Measurements from ENCODE around the gene RBP3.
"Not testable (repeated sequence)": the region's sequence is repeated elsewhere in the genome, so short reads cannot be mapped to it uniquely, and the experiment has no call there.

RBP3 gene

DNA sequence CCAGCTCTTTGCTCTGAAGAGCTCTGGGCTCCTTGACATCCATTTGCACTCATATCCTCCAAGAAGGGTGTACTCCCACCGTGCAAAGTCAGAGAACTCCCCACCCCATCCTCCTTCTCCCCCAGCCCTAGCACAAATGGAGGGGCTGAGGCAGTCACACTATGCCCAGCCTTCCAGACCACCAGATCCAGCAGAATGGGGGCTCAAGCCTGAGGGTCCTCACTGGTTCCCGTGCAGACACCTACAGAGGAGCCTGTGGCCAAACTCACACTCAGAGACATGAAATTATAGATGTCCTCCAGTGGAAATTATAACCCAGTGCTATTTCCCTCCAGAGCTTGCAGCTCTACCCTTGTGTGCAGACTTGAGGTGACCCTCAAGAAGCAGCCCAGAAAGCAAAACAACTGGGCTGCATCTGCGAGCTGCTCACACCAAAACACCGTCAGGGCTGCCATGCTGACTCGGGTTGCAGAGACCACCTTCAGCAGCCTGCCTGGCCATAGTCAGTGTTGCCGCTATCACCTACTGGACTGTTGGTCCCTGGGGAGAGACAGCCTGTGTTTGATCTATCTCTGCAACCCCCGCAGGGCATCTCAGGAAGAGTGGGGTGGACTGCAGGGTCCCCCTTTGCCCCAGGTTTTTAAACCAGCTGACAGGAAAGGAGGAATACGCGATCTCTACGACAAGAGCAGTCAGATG lies 28.5 kb downstream of the RBP3 start:
- DNase-seq = no peak

DNA sequence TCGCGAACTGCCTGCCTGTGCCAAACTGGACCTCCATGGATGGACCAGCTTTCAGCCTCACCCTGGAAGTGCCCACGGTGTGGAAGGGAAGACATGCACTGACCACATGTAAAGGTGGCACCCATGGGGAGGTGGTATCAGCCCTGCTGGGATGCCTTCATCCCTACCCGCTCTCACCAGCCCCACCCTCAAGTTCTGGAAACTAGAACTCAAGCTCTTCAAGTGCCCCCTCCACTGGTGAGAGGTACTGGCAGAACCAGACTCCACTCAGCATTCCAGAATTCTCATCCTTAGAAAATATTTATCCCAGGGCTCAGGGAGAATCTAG lies 30.0 kb downstream of the RBP3 start:
- DNase-seq = no peak

DNA sequence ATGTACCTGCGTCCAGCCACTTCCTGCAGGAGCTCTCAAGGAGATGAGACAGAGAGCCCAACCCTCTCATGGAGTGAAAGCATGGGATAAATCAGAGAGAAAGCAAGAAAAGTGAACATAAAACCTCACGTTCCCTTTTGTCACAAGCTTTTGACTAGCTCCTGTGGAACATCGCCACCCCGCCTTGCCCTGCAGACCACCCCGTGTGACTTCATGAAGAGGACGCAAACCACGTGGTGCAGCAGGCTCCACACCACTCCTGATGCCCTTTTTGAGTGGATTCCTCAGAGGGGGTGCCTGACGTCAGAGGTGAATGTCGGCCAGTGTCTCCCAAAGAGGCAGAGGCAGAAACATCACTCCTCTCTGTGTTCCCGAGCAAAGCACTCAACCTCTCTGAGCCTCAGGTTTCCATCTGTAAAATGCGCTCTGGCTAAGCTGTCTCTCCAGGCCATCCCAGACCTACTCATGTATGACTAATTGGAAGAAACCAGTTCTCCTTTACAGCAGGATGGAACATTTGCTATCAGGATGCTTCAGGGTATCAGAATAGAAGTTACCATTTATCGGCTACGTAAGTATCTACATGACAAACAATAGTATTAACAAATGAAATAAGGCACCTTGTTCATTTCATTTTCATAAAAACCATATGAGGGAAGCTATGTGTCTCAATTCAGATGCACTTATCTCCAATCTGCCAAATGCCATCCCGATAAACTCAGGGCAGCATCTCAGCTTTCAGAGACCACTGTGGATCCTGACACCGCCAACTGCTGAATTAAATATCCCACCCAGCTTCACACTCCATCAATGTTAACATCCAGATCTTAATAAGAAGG lies 30.7 kb downstream of the RBP3 start:
- no peak for DNase-seq

DNA sequence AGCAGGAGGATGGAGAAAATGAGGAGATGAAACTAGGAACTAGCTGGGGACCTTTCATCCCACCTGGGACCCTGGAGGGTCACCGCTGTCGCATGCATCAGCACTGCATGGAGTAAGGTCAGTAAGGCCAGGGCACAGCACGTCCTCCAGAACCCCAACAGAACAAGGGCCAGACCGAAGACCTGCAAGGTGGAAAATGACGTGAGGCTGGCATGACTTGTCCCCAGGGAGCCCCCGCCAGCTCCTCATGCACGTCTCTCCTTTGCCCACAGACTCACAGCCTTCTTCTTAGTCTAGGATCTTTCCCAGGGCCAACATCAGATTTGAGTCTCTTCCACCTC lies 31.3 kb downstream of the RBP3 start:
- no peak for DNase-seq

DNA sequence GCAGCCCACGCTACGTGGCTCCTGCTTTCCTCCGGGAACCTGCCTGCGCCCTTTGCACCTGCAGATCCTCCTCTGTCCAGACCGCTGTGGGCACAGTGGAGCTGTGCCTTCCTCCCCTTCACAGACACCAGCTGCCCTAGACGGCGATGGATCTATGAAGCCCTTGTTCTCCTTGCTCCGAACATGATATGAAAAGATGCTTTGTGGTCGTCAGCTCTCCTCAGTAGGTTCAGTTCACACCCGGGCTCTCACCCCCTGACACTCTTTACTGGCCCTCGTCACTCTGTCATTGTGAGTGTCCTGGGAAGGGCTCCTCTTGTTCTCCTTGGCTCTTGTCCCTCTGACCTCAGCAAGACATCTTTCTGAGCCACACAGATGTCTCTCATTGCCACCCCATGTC lies 31.7 kb downstream of the RBP3 start:
- DNase-seq = no peak

DNA sequence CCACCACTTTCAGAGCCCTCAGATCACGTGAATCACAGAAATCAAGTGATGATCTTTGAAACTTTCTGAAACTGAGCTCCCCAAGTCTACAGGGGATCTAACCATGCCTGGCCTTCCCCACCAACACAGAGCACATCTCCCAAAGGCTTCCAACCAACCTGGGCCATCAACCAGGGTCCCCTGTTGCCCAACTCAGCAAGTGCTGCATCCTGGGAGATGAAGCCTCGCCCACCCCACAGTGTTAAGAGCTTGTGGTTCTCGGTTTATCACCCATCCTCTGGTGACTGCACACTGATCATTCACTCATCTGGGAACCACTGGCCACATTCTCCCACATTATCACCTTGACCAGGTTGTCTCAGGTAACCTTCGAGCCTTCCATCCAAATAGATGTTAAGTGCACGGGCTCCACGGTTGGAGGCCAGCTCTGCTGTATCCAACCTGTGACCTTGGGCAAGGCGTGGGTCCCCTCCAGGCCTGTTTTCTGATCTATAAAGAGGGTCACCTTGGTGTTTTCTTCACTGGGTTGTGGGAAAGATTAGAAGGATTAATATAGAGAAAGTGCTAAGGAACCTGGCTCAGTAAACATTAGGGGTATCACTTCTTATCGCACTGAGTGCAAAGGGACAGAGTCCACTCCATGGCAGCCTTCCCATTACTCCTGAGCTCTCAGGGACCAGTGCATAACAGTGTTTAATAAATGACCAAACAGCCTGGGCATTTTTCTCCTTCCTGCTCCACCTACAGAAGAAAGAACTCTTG lies 32.4 kb downstream of the RBP3 start:
- no peak for DNase-seq

DNA sequence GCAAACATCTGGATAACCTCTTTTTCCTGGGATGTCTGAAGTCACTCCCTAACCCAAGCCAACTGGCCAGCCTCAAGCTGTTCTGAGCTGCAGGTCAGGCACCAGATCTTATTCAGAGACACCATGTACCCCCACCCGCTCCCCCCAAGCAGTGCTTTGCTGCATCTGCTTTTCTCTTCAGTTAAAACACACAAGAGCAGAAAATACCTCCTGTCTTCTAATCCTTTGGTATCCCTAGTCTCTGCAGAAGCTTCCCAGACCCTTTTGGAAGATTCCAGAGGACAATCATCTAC lies 32.9 kb downstream of the RBP3 start:
- no peak for DNase-seq

DNA sequence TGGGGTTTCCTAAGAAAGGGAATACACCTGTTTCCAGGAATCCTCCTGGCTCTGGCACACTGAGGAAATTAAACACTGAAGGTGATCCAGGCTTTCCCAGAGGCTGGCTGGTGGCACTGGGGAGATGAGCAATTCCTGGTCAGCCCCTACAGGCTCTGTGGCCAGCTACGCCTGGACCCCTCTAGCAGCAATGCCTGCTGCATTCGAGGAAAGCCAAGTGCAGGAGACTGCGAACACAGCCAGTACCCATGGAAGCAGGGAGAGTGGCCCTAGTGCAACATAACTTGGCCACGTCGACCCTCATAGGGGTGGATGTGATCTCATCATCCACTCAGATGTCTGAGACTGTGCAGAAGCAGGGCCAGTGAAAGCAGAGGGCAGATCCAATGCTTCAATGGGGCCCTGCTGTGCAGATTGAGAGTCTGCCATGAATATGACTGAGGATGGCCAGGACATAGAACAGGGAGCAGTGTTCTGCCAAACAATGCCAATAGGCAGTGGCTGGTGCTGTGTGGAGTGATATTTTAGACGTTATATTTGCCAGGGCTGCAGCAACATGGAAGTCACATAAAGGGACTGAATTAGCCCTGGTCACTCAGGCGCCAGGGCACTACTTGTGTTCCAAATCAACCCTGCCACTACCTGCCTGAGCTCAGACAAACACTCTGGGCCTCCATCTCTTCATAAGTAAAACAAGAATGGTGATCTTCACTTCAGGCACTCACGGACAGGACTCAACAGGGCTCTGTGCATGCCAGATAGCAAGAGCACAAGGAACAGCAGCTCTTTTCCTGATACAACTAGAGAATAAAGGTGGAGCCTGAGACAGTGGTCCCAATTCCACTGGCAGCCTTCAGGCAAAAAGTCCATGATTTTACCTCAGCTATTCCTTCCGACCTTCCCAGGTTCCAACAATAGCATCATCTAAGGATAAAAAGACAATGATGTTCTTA lies 33.5 kb downstream of the RBP3 start:
- DNase-seq = no peak

DNA sequence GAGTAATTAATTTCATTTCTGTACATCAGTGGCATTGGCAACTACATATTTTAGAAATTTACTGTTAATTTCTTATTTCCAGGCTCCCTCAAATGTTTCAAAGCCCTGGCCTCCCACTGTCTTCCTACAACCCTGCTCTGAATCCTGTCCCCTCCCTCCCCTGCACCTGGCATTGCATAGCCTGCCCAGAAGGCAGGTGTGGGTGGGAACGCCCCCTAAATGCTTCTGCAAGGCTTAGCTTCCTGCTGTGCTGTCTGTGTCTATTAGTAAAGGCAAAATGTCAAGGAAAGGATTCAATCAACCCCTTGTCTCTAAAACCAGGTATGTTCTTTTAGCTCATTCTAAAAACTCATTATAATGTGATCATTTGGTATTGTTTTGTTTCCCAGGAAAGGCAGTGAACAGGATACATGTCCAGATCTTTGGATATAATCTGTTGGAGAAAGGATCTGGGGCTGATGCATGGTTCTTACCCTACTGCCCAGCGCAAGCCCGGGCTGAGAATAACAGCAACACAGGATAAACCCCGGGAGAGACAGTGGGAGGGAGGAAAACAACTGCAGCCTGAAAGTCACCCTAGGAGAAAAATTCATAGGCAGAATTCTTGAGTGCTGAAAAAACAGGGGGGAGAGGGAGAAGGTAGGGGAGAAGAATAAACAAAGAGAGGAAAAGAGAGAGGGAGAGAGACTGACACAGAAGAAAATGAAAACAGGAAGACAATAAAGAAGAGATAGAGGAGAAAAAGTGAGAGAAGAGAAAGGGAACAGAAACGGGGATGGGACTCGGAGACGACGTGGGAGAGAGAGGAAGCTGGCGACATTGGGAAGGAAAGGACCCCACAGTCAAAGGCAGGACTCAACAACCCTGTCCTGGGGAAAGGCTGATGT lies 35.3 kb downstream of the RBP3 start:
- peak; percentile 68 for DNase-seq

DNA sequence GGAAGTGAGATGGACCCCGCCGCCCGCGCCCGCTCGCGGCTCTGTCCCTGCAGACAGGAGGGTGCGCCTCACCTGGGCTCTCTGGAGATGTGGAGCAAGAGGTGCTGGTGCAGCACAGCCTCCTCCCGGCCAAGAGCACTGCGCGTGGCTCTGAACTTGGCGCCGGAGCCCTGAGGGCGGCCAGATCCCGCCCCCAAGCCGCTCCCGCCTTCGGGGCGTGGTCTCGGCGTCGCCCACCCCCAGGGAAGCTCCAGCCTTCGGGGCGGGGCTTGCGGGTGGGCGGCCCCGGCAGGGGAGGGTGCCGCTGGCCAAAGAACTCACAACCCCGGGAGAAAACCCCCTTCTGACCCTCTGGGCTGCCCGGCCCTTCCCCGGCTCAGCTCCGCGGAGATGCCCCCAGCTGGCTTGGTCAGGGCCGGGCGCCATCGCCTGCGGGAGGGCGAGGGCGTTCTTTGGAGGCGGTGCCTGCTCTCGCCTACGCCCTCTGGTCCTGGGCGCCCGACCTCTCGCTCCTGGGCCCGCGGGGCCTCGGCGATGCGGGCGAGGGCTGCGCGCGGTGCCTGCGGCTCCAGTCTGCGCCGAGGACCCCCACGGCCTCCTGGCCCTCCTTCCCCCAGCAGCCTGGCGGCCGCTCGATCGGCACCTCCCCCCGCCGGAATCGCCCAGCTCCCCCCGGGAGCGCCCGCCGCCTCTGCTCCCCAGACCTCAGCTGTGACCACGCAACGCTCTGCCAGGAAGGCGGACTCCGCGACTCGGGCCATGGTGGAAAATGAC lies 36.2 kb downstream of the RBP3 start, which contains the start of gene ZNF488:
ZNF488 (minus strand) TSS at position 146 of the 774 bp plus-strand sequence. CDS start 15,464 bp downstream, outside the sequence.
- DNase-seq = peak; percentile 71

DNA sequence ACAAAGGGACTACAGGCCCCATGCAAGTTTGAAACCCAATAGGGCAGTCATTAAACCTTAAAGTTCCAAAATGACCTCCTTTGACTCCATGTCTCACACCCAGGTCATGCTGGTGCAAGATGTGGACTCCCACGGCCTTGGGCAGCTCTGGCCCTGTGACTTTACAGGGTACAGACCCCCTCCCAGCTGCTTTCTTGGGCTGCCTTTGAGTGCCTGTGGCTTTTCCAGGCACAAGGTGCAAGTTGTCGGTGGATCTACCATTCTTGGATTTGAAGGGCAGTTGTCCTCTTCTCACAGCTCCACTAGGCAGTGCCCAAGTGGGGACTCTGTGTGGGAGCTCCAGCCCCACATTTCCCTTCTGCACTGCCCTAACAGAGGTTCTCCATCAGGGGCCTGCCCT lies 37.9 kb downstream of the RBP3 start:
- DNase-seq = not testable (repeated sequence)

DNA sequence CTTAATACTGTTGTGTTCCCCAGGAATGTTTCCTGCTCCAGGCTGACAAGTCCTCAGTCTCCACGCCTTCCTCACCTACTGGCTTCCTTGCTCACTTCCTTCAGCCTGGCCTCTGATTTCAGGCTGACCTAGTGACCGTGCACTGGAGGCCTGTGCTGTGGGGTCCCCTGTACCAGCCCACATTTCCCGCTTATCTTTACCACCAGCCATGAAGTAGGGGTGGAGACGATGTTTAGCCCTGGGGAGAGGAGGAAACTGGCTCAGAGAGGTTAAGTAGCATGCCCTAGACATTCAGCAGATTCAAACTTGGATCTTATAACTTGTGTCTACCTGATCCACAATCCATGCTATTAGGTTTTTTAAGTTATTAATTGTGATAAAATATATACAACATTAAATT lies 40.7 kb downstream of the RBP3 start:
- no peak for DNase-seq

DNA sequence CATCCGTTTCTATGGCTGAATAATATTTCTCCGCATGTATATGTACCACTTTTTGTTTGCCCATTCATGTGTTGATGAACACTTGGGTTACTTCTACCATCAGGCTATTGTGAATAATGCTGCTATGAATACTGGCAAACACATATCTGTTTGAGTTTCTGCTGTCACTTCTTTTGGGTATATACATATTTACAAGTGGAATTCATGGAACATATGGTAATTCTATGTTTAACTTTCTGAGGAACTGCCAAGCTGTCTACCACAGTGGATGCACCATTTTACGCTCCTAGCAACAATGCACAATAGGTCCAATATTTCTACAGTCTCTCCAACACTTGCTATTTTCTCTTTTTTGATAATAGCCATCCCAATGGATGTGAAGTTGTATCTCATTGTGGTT lies 41.5 kb downstream of the RBP3 start:
- no peak for DNase-seq

DNA sequence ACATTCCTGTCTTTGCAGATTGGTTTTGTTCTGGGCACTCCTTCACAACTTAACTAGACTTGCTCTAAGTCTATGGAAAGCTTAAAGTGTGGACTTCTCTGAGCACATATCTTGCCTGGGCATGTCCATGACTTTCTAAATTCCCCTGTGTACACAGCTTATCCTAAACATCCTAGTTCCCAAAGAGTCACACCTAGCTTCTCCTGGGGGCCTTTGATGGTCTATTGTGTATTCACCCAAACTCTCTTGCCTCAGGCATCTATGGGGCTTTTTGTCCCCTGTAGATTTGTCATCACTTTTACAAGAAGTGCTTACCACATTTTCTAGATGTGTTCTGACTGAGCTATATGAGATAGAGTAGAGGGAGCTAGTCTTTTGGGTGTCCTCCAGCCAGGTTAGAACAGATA lies 48.2 kb downstream of the RBP3 start:
- no peak for DNase-seq

DNA sequence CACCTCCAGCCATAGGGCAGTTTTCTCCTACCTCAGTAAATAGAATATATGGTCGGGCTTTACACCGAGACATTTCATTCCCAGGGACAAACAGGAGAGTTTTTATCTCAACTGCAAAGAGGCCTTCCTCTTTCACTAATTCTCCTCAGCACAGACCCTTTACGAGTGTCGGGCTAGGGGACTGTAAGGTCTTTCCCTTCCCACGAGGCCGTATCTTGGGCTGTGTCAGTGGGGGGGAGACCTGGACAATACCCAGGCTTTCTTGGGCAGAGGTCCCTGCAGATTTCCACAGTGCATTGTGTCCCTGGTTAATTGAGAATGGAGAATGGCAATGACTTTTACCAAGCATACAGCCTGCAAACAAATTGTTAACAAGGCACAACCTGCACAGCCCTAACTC lies 49.1 kb downstream of the RBP3 start:
- DNase-seq = no peak

DNA sequence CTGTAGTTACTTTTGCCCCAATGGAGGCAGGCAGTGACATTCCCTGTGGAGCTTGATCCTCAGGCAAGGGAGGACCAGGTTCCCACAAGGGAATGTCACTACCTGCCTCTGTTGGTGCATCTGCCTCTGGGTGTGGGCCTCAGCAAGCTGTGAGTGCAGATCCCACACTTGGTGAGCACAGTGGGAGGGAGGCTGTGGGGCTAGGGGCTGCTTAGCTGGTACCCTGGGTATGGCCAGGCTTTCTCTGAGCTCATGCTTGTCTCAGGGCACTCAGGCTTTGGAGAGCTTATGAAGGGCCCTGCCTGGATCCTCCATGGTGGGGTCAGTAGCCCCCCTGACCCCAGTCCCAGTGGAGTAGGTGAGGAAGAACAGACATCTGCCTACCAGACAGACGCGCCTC lies 52.1 kb downstream of the RBP3 start:
- DNase-seq = no peak

DNA sequence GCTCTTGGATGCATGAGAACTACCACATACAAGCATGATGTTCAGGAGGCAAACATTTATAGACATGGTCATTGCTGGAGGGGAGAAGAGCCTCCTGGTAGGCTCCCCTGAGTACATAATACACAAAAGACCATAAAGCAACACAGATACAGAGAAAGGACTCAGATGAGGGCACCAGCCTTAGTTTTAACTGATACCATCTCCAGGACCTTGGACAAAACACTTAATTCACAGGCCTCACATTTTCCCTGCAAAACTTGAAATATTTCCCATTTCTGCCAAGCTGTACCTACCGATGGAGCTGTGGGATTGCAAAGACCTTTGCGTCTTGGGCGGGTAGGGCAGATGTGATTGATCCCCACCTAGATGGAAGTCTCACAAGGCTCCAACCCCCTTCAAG lies 52.6 kb downstream of the RBP3 start:
- DNase-seq = no peak

DNA sequence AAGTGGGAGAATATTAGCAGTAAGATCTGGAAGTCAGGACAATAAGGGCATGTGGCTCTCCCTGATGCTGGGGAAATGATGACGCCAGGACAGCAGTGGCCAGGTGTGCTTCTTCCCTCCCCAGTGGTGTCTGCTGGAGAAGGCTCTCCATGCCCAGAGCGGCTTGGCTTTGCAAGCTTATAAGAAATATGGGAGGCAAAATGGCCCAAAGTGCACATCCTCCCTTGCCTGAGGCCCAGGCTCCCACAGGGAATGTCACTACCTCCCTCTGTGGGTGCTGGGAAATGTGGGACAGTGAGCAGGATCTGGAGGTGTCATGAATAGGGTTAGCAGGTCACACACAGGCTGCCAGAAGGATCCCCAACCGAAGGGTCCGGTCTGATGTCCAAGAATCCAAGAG lies 53.0 kb downstream of the RBP3 start:
- no peak for DNase-seq

DNA sequence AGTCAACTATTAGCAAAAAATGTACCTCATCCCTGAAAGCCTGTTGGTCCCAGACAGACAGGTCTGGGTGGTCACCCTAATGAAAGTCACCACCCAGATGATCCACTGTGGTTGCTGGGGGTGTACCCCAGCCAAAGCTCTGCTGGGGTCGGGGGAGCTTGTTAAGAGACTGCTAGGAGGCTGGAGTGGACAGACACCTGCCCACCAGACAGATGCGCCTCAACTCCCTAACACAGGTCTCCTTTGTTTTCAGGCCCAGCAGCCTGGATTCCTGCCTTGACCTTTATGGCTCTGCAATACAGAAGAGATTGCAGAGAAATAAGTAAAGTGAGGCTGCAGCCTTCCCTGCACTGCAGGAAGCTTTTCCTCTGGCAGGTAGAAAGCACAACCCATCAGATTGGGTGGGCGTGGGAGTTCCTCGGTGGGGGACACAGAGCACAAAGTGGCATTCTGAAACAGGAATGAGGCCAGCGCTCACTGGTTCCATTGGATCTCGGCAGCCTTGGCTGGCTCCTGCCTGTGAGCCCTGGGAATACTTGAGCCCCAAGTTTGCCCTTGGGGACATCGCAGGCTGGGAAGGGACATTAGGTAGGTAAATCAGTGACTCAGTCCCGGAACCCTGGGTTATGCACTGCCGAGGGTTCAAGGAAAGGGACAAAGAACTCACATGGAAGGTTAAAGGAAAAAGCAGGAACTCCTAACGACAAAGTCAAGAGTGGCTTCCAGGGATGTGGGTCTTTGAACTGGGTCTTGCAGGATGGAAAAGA lies 53.9 kb downstream of the RBP3 start:
- no peak for DNase-seq

DNA sequence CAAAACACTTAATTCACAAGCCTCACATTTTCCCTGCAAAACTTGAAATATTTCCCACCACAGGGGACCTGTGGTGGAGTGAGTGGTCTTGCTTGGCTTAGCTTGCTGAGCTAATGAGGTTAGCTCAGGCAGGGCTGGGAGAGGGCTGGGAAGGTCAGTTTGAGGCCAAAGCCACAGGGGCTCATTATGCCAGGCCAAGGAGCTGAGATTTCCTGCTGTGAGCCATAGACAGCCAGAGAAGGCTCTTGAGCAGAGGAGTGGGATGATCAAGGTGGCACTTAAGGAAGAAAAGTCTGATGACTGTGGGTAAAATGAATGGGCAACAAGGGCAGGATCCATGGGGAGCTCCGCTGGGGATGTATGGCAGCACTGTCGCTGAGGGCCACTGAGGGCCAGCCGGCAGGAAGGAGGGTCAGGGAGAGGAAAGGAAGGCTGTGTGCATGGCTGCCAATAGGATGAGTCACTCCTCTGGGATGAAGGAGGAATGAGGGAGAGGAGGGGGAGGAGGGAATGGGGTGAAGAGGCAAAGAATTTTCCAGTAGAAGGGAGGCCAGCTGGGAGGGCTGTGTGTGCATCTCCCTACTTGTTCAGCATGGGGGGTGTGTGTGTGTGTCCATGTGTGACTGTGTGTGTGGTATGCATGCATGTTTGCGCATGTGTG lies 54.6 kb downstream of the RBP3 start:
- no peak for DNase-seq

Data from NCI-H1105 (cell line).